ENCODE data around the gene NPAS3. TPM values are rescaled to one million over a fixed set of nuclear protein-coding genes. Genes with fewer than 3 reads are reported as not detected.

Gene NPAS3
- total and polyA plus RNA-seq, 2 donors (not counting 3 experiments of a cell fraction or from before 2014, with no cell fraction given) = 0.10 to 0.13 TPM

DNA sequence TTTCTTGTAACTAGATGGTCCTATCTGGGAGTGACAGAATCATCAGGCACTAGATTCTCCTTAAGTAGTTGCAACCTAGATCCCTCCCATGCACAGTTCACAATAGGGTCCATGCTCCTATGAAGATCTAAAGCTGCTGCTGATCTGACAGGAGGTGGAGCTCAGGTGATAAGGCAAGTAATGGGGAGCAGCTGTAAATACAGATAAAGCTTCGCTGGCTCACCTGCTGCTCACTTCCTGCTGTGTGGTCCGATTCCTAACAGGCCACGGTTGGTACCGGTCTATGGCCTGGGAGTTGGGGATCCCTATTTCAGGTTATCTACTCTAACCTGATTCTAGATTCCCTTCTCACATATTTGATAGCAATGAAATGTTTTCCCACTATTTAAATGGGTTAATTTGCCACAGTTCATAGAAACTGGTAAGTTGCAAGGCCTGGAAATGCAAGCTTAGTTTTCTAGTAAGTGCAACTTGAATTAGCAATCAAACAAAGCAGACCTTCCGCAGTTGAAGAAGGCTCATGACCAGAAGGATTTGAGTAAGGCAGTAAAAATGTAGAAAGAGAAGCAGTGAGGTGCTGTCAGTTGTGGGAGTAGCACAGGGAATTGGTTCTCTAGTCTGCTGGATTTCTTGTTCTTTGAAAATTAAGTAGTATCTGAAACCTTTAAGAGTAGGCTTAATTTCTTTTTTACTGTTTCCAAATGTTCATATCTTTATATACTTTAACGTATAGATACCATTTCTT lies 679.9 kb downstream of the NPAS3 start:
- Histone ChIP-seq H4K20me1 (replicated peaks; ENCODE audit: control insufficient read depth, extremely low read depth, insufficient read depth, low read length) (no peaks in the 10 kb centered on the region), H2AFZ (ENCODE audit: low read depth, low read length) (no peak overlapping the region), H3K9me1 (replicated peaks; ENCODE audit: control insufficient read depth, extremely low read depth, insufficient read depth, low read length) (no peaks in the 10 kb centered on the region), H3K27ac (ENCODE audit: insufficient read depth, low read depth, low read length) (no peak overlapping the region), H3K79me2 (ENCODE audit: control insufficient read depth, insufficient read depth, low read length) (no peaks in the 10 kb centered on the region), H3K9me3 (replicated peaks; ENCODE audit: control insufficient read depth, insufficient read depth, low read length) (no peaks in the 10 kb centered on the region), H3K4me1 (ENCODE audit: control insufficient read depth, extremely low read depth, insufficient read depth, low read length) (no peaks in the 10 kb centered on the region), H3K36me3 (ENCODE audit: control insufficient read depth in 2 of 2, extremely low read depth in 1 of 2, insufficient read depth in 2 of 2, low read length in 2 of 2) (no peaks in the 10 kb centered on the region), H3K9ac (replicated peaks; ENCODE audit: extremely low read depth, insufficient read depth, low read length) (no peak overlapping the region), H3K27me3 (ENCODE audit: control insufficient read depth in 2 of 2, insufficient read depth in 2 of 2, low read length in 2 of 2) (no peaks in the 10 kb centered on the region), H3K4me2 (ENCODE audit: insufficient read depth, low read length) (no peak overlapping the region), H3K4me3 (replicated peaks in 1 of 3; ENCODE audit: insufficient read depth in 1 of 3, low read depth in 1 of 3, low read length in 3 of 3) (no peak overlapping the region)
- FAIRE-seq = no peak
- ChIA-PET CTCF (interaction anchor here (1.2 to 2.2 kb wide), 2 partner anchors 34 to 58 kb away, joined by 4 to 5 read pairs; no protein-coding TSS in a partner anchor), POLR2A (no interaction called here)
- dilution Hi-C loops (cut with MboI; ENCODE audit: extremely low pct_ligation_motif_present, low sequenced_read_pairs) (no loop called here), intact Hi-C loops (cut with micrococcal nuclease) (no loop called here)
- no TSS peak for BruUV-seq (replicated peaks)
- DNase-seq (ENCODE audit: low read depth, low spot score) = no peak
- TF ChIP-seq POLR2A (IDR thresholded peaks at IDR 0.05; ENCODE audit: low read depth, low read length) (no peak), FOS (IDR thresholded peaks at IDR 0.05; ENCODE audit: borderline replicate concordance, insufficient read depth, low read length) (no peak), MYC (IDR thresholded peaks at IDR 0.05; ENCODE audit: low read depth, low read length) (no peak), POLR2AphosphoS5 (IDR thresholded peaks at IDR 0.05; ENCODE audit: insufficient read depth, low read depth, low read length) (no peak)
- TF ChIP-seq, protein P1, sequence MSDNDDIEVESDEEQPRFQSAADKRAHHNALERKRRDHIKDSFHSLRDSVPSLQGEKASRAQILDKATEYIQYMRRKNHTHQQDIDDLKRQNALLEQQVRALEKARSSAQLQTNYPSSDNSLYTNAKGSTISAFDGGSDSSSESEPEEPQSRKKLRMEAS (IDR thresholded peaks at IDR 0.05; ENCODE audit: insufficient read depth, insufficient read length) = no peak
- TF ChIP-seq, protein P2, sequence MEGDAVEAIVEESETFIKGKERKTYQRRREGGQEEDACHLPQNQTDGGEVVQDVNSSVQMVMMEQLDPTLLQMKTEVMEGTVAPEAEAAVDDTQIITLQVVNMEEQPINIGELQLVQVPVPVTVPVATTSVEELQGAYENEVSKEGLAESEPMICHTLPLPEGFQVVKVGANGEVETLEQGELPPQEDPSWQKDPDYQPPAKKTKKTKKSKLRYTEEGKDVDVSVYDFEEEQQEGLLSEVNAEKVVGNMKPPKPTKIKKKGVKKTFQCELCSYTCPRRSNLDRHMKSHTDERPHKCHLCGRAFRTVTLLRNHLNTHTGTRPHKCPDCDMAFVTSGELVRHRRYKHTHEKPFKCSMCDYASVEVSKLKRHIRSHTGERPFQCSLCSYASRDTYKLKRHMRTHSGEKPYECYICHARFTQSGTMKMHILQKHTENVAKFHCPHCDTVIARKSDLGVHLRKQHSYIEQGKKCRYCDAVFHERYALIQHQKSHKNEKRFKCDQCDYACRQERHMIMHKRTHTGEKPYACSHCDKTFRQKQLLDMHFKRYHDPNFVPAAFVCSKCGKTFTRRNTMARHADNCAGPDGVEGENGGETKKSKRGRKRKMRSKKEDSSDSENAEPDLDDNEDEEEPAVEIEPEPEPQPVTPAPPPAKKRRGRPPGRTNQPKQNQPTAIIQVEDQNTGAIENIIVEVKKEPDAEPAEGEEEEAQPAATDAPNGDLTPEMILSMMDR (IDR thresholded peaks at IDR 0.05; ENCODE audit: extremely low read depth in 1 of 2, insufficient read depth in 1 of 2, low read depth in 1 of 2, low read length in 2 of 2) = no peak

Measured in endothelial cell of umbilical vein (primary cell).